GM19099 (cell line): Measurements from ENCODE around the gene BNIP3.

Experiments
- POLR2A ChIP-seq: IDR thresholded peaks from 3 replicates; pipeline ENCODE4 v1.6.1; 2011; ENCODE audit warnings: low read depth; ENCODE audit not compliant: insufficient read length; ENCODE audit errors: extremely low read depth

BNIP3 gene

GRCh38 chr10:132009575-132009974 is 27.9 kb upstream of the BNIP3 start:
- no peak for TF ChIP-seq POLR2A

- TF ChIP-seq POLR2A: no peak
Measured at GRCh38 chr10:132007681-132008080, 26.0 kb upstream of the BNIP3 start.

GRCh38 chr10:132006966-132007365 is 25.2 kb upstream of the BNIP3 start:
- no peak for TF ChIP-seq POLR2A

GRCh38 chr10:132005147-132005546 is 23.4 kb upstream of the BNIP3 start:
- TF ChIP-seq POLR2A: no peak

GRCh38 chr10:132004052-132004451 is 22.3 kb upstream of the BNIP3 start:
- no peak for TF ChIP-seq POLR2A

- no peak for TF ChIP-seq POLR2A
Measured at GRCh38 chr10:132003282-132003924, 21.7 kb upstream of the BNIP3 start.

- no peak for TF ChIP-seq POLR2A
Measured at GRCh38 chr10:132002004-132002403, 20.3 kb upstream of the BNIP3 start.

- no peak for TF ChIP-seq POLR2A
Measured at GRCh38 chr10:132001238-132001972, 19.7 kb upstream of the BNIP3 start.

GRCh38 chr10:131998845-131999681 is 17.3 kb upstream of the BNIP3 start:
- no peak for TF ChIP-seq POLR2A

- no peak for TF ChIP-seq POLR2A
Measured at GRCh38 chr10:131998050-131998844, 16.5 kb upstream of the BNIP3 start.

GRCh38 chr10:131997366-131998049 is 15.8 kb upstream of the BNIP3 start:
- no peak for TF ChIP-seq POLR2A

GRCh38 chr10:131996466-131997365 is 15.0 kb upstream of the BNIP3 start:
- TF ChIP-seq POLR2A: no peak

GRCh38 chr10:131994435-131994834 is 12.7 kb upstream of the BNIP3 start:
- no peak for TF ChIP-seq POLR2A
